NCI-H187 (cell line): ENCODE data around the gene PLEKHG1.

Experiments
- DNase-seq, 2 experiments: peaks; one replicate each; lab custom pipeline; 2025; lab: John Stamatoyannopoulos, UW

Gene PLEKHG1

DNA sequence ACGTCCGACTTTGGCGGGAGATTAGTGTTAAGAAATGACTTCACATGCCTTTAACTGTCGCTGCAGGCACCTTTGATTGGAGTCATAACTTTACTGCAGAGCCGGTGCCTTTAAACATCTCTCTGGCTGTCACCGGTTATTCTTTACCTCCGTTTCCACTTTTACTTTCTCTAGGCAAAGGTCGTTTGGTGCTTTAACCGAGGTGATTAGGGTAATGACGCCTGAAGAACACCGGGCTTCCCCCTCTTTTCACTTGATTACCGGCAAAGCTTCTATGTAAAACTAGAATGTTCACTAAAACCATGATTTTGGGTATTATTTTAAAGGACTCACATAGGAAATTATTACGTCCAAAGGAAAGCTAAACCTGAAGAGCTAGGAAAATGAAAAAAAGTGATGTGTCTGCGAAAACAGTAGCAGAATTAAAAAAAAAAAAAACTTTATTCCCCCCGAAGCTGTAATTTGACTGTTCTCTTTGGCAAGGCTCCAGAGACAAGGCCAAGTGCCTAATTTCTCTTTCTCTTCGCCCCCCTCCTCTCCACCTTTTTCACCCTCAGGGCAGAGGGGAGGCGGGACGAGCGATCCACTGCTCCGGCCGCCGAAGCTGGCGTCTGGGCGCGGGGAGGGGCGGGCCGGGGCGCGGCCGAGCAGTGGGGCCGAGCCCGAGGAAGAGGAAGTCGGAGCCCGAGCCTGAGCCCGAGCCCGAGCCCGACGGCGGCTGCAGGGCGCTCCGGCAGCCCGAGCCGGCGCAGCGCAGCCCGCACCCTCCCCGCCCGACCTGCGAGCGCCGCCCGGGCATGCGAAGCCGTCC lies at the start of gene PLEKHG1:
PLEKHG1 (plus strand) TSS at position 687 of the 811 bp plus-strand sequence. CDS start 133,797 bp downstream, outside the sequence.
- DNase-seq = peak in 1 of 2 experiments; percentile 29

DNA sequence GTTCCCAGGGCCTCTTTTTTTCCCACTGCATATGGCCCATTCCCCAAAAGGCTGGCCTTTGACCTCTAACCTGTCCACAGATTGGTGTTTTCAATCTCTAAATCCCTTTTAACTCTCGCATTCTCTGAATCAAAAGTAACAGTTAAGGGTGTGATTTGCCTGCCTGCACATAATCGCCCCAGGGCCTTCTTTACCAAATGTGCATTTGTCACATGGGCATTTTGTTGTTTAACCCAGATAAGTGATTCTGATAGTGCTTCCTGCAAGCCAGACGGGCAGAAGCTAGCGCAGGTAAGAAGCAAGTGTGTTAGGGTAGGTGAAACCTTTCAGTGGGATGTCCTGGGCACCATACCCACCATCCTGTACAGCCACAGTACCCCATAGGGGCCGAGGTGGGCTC lies 49.4 kb upstream of the PLEKHG1 start:
- DNase-seq = no peak

DNA sequence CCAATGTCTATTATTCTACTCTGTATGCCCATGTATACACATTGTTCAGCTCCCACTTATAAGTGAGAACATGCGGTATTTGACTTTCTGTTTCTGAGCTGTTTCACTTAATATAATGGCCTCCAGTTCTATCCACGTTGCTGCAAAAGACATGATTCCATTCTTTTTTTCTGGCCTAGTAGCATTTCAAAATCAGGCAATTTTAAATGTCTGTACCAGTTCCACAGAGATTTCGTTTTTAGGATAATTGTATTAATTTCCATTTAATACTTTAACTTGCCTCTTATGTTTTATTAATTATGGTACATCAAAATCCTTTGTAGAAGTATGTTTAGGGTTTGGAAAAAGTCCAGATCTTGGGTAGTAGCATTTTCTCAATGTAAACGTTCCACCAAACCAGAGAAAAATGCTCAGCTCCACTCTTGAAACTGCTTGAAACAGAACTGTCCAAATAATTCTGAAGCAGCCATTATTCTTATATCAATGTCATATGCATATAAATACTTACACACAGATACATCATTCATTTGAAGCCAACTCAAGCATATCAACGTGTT lies 42.6 kb upstream of the PLEKHG1 start:
- no peak for DNase-seq

DNA sequence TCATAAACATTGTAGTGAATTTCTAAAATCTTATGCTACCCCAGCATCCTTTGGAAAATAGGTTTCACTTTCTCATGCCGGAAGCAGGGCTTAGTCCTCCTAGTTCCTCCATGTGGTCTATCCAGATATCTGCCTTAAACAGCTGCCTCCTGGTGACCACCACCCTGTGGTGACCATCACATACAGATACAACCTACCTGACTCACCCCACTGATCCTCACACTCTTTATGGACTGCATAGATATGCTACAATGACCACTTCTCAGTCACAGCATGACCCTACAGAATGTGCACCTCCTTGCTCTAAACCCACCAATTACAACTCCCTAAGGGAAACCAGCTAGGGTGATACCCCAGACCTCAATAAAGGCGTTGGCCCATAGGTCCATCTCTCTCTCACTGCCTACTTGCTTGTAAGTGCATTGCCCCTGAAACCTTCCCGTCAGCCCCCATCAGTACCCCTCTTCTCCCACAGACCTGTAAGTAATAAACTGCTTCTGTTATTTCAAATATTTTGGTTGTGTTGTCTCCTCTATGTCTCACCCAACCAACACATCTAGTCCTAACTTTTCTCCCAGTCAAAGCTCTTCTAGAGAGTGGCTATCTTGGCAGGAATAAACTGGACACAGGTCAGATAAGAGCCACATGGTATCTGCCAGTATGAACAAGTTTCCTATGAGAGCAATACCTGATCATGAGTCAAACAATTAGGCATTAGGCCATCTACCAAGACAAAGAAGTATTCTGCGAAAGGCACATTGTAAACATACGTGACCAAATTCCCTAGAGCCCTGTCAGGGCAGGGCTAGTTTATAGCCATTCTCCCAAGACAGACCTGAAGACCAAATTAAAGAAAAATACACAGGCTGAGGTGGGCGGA lies 39.4 kb upstream of the PLEKHG1 start:
- DNase-seq = no peak

DNA sequence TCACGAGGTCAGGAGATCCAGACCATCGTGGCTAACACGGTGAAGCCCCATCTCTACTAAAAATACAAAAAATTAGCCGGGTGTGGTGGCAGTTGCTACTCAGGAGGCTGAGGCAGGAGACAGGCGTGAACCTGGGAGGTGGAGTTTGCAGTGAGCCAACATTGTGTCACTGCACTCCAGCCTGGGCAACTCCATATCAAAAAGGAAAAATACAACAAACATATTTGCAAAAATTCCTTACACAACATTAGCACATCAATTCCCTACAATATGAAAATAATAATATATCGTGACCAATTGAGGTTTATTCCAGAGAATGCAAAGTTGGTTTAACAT lies 38.8 kb upstream of the PLEKHG1 start:
- no peak for DNase-seq

DNA sequence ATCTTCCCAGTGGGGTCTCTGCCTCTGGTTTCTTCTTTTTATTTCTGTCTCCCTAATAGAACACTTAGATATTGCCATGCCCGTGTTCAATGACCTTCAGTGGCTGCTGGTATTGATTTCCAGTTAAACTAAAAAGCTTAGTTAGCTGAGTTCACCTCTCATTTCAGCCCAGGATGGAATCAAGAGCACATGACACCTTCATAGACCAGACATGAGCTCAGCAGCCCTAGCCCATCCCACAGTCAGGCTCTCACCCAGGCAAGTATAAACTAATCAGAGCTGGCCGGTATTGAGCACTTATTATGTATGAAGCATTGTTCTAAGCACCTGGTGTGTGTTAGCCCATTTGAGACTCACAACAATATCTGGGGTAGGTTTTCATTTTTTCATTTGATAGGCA lies 33.7 kb upstream of the PLEKHG1 start:
- no peak for DNase-seq

DNA sequence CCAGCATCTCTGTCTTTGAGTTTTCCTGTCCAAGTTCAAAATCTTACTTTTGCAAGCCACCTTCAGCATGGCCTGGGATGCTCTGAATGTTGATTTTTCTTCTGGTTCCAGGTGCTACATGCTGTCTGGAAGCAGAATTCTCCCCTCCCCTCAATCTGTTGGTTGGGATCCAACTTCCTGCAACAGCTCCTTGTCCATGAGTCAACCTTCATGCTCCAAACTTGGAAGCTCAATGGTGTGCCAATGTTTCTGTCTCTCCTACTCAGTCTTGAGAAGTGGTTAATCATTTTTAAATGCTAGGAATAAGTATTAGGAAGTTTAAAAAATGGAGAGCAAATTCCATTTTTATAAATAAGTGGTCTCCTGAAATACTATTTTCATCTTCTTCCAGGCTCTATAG lies 33.2 kb upstream of the PLEKHG1 start:
- DNase-seq = no peak

DNA sequence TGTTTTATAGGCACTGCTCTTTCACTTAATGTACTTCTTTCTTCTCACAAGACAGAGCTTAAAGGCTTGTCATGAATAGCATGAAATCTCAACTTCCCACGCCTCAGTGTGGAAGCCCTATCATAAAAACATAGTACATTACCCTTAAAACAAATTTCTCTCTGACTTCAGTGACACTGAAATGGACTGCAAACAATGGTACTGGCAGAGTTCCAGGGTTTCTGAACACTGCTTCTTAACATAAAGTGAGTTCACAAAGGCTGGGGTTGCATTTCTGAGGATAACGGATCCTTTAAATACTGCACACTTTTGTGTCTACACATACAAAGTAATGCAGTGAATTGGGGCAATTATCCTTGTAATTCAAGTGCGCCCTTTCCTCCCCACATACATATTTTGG lies 32.3 kb upstream of the PLEKHG1 start:
- no peak for DNase-seq

DNA sequence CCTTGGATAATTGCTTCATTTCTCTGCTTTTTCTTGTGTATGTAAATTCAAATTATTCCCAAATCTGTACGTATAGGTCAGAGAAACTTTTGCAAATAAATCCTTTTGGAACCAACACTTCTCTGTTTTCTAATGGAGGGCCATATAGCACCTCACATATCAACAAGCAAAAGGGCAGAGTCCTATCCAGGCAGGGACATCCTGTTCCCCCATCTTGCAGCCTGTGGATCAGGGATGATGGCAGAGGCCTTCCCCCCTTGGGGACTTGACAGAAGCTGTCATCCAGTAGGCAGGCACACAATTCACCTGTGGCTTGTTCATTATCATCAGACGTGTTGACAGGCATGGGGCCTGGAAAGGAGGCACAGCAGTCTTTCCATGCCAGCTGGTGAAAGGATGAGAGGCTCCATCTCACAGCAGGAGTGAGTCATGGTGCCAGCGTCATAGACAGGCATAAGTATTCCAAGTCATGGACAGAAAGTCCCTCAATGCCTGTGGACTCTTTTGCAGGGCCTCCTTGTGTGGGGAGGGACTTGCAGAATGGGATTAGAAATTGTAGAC lies 31.8 kb upstream of the PLEKHG1 start:
- DNase-seq = no peak

DNA sequence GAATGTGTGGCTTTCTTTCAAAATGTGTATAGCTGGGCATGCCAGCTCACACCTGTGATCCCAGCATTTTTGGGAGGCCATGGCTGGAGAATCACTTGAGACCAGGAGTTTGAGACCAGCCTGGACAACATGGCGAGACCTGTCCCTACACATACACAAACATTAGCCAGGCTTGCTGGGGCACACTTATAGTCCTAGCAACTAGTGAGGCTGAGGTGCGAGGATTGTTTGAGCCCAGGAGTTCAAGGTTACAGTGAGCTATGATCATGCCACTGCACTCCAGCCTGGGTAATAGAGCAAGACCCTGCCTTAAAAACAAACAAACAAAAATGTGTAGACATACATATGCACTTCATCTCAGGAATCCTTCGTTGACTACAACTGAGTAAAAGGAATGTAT lies 31.1 kb upstream of the PLEKHG1 start:
- DNase-seq = no peak

DNA sequence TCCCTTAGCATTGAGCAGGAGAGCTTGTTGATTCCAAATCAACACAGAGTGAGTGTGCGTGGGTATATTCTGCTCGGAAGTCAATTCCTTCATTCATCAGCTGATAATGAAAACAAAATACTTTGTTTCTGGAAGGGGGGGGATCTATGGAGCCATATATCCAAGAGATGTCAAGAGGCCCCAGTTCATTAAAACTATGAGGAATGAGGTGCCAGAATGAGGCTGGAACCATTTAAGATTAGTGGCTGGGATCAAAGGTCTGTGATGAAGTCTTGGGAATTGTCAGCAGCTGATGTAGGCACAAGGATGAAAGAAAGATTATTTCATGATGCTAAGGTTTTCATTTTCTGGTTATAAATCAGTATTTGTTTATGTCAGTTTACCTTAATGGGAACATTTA lies 30.5 kb upstream of the PLEKHG1 start:
- no peak for DNase-seq

DNA sequence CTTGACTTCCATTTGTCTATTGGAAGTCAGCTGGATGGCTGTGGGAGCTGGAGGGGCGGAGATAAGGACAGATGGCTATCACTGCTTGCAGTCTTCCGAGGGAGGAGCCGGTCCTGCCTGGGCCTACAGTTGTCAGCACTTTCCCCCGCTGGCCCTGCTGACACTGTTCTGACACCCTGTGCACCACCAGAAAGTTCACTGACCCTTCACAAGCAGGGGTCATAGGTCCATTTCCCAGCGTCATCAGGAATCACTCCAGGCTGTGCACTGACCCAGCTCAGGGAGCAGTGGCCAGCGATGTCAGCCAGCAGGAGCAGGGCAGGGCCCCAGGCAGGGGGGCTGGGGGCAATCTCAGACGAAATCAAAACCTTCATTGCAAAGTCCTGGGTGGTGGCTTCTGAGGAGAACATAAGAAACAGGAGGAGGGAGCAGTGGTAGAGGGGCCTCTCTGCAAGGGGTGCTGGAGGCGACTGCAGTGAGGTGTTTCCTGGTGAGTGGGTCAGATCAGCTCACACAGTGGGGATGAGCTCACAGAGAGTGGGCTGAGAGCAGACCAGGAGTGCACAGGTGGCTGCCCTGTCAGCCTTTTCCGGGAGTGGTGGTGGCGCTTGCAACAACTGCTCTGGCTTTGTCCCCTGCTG lies 26.5 kb upstream of the PLEKHG1 start:
- no peak for DNase-seq

DNA sequence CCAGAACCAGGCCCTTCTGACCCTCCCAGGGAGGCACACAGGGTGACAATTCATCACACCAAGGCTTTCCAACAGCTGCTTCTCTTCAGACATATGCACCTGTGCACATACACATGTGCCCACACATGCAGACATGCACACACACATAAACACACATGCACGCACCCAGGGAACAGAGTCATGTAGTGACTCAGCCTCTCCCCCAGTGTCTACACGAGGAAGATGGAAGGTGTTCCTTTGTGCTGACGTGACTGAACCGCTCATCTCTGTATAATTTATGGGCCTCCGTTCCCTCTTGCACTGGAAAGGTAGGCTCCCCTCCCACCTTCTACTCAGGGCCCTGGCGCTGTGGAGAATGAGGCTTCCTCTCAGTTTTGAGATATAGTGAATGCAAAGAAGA lies 23.8 kb upstream of the PLEKHG1 start:
- no peak for DNase-seq

DNA sequence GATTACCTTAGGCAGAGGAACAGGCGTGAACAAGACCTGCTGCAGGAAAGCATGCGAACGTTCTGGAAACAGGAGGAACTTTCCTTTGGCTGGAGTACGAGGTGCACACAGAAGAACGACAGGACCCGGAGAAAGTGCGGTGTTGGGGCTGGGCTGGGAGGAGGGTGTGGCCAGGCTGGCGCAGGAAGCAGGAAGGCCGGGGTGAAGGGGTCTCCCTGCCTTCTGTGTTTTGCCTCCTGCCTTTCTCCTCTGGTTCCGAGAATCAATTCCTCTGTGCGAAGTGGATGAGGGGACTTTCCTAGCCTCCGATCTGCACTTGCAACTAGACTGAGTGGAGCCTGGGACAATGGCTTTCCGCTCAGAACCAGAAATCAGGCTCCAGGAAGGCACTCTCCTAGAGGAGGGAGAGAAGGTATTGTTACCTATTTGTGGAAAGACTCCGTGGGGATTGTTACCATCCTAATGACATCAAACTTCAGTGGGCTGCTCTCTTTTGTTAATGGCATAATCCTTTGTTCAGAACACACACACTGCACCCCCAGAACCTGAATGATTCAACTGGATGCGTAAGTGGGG lies 22.9 kb upstream of the PLEKHG1 start:
- DNase-seq = no peak

DNA sequence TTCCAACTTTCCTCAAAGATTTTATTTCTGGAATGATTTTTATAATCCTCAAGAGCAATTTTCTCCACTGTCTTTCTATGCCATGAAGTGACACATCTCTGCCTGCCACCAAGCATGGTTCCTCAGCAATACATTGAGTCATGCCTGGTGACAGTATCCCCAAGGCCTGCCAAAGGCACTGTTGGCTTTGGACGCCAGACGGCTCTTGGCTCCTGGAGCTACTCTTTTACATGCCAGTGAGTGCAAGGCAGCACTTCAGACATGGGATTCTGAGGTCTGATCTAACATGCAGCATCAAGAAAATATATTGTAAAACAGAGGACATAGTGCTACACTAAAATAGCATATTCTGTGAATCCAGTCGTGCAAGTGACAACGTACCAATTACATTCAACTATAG lies 20.1 kb upstream of the PLEKHG1 start:
- no peak for DNase-seq

DNA sequence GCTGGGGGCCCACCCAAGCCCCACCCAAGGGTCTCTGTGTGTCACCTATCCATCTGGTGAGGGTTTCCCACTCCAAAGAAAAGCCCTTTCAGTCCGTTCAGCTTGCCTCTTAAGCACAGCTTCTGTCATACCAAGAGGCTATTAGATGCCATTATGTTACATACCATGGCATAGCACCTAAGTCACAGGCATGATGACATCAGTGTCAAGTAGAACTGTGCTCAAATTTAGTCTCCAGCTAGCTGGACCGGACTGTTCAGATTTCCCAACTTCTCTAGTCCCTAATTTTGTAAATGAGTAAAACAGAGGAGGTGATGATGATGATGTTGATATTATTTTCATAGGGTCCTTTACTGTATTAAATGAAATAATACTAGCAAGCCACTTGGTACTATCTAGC lies 19.2 kb upstream of the PLEKHG1 start:
- no peak for DNase-seq

DNA sequence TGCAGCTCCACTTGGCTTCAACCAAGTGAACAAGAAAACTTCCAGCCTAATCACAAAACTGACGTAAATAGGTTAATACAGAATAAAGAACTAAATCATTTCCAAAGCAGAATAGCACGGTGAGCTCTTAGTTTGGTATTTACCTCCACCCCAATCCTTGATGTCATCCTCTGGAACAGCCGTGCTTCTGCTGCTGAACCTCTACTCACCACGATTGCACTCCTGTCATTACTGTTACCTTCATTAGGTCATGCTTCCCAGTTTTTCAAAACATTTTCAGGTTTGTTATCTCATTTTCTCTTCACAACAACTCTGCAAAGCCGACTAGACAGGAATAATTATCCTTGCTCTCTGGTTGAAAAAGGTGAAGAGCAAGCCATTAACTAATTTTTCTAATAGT lies 15.6 kb upstream of the PLEKHG1 start:
- DNase-seq = no peak

DNA sequence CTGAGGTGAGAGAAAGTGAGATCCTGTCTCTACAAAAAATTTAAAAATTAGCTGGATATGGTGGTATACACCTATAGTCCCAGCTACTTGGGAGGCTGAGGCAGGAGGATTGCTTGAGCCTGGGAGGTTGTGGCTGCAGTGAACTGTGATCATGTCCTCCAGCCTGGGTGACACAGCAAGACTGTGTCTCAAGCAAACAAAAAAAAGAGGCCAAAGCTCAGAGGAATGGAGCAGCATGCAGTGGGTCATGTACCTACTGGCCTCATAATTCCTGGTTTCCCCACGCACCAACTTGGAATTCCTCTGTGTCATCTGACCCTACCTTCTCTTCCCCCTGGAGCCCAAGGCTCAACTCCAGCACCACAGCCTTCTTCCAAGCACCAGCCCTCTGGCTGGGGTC lies 15.1 kb upstream of the PLEKHG1 start:
- DNase-seq = no peak

DNA sequence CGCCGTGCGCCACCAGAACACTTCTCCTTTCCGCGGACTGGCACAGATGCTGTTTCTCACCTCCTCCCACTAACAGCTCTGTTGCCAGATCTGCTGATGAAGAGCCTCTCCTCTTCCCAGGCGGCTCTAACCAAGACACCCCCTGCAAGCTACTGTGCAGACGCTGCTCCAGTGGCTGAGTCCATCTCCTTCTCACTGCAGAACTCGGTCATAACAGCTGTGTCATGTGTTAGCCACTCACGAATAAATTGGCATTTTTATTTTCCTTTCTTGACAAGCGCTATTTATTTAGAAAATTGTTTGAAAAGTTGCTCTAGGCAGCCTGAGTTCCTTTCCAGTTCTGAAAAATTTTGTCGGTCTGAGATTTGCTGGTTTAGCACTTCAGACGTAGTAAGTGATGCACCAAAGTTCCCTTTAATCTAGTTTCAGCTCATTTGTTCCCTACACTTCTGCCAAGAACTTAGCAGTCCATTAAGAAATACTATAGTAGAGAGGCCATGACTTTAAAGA lies 12.8 kb upstream of the PLEKHG1 start:
- DNase-seq = no peak

DNA sequence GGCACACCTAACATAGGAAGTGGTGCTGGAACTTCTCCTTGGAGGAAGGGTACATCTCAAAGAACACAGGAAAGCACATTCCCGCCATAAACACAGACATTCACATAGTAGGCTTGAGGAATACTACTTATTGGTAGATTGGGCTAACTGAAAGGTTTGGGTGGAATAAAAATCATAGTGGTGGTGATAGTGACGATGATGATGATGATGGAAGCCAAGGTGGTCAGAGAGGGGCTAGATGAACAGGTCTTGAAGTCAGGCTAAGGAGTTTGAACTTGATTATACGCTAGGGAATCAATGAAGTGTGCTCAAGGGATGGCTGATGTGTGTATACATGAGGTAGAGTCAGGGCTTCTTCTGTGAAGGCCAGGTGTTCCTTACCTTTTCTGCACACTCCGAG lies 12.0 kb upstream of the PLEKHG1 start:
- DNase-seq = no peak

DNA sequence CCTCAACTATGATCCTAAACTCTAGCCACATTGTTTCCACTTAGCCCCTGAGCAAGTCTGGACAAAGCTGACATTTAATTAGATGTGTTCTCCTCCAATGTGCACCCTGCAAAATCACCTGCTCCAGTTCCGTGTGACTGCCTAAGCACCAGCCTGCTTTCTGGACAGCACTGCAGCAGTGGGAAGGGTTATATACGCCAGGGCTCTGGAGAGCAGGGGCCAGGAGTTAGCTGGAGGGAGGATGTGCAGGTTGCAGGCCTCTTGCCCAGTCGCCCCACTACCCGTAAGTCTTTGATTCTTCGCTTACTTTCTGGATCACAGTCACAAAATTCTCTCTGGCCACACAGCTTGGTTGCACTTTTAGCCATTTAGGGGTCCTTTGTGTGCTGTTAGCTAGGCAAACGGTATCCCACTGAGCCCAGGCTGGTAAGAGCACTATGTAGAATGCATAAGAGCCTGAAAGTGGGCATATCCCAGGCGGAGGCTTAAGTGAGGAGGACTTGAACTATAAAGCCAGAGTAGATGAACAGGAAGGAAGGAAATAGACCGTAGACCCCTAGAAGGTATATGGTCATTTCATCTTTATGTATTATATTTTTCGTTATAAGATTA lies 10.7 kb upstream of the PLEKHG1 start:
- DNase-seq = peak; percentile 17 to 34
